ENCODE results near the gene ATP6AP1. TPM values are rescaled to one million over a fixed set of nuclear protein-coding genes. Genes with fewer than 3 reads are reported as not detected.

The ATP6AP1 gene
- total and polyA plus RNA-seq, 10 of the 15 experiments (the other 5 are each of a cell fraction or from before 2014, with no cell fraction given) = 4.5 to 56.4 (median 32.0) TPM

DNA sequence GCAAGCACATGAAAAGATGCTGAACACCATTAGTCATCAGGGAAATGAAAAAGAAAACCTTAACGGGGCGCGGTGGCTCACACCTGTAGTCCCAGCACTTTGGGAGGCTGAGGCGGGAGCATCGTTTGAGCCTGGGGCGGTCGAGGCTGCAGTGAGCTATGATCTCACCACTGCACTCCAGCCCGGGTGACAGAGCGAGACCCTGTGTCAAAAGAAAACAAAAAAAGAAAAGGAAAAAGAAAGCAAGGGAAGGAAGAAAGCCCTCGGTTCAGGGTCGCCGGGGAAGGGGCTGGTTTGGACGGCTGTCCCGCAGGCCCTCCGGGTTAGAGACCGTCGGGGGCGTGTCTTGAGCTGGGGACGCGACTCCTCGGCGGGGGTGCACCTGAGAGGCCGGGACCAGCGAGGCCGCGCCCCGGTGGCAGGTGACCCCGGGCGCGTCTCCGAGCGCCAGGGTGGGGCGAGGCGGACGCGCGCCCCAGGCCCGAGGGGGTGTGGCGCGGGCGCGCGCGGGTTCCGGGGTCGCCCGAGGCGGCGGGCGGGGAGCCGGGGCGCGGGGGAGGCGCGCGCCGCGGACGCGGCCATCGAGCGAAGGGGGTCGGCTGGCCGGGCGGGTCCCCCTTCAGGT lies 29.1 kb downstream of the ATP6AP1 start:
- FAIRE-seq = no peak
- ChIA-PET POLR2A (interaction anchor here (0.5 to 1.0 kb wide), 4 partner anchors 19 to 703 kb away, joined by 3 to 4 read pairs (median 3); no protein-coding TSS in a partner anchor), SMC1A (ENCODE audit: uncharacterized antibody, unreplicated experiment) (interaction anchor here (1.1 kb wide), 1 partner anchor 69 kb away, joined by 3 read pairs; no protein-coding TSS in a partner anchor), RAD21 (ENCODE audit: unreplicated experiment) (no interaction called here), CTCF (interaction anchor here (0.6 kb wide), 1 partner anchor 84 kb away, joined by 3 read pairs; no protein-coding TSS in a partner anchor)
- 51% methylated on average over 22 of the region's 65 CpGs for WGBS (ENCODE audit: insufficient coverage, insufficient replicate concordance, low lambda C conversion rate, missing lambda C conversion rate)
- Histone ChIP-seq H3K36me3 (ENCODE audit: control insufficient read depth in 2 of 2, insufficient read depth in 2 of 2, low read length in 1 of 2) (no peaks in the 10 kb centered on the region), H3K27me3 (replicated peaks in 1 of 2; ENCODE audit: control insufficient read depth in 2 of 2, insufficient read depth in 2 of 2, low read length in 1 of 2) (no peaks in the 10 kb centered on the region), H3K9ac (ENCODE audit: control insufficient read depth, insufficient read depth, low read length) (no peak overlapping the region; the same call in 1 of the 2 replicates), H3K79me2 (ENCODE audit: control insufficient read depth, insufficient read depth, low read length) (peaks cover 9% of the 10 kb centered on the region), H3K9me3 (replicated peaks; ENCODE audit: control insufficient read depth, insufficient read depth, low read length) (no peaks in the 10 kb centered on the region; the same call in 2 of the 3 replicates), H3K4me2 (ENCODE audit: control insufficient read depth, insufficient read depth) (no peak overlapping the region), H3K27ac (ENCODE audit: control insufficient read depth, insufficient read depth) (peak overlapping the region; percentile 61), H4K20me1 (ENCODE audit: control insufficient read depth, insufficient read depth) (no peaks in the 10 kb centered on the region), H3K4me1 (ENCODE audit: control insufficient read depth, insufficient read depth, low read length) (no peaks in the 10 kb centered on the region), H3K4me3 (peak overlapping the region; percentile 50), H2AFZ (ENCODE audit: control insufficient read depth, low read depth, low read length) (peak overlapping the region; percentile 33)
- in situ Hi-C loops (cut with MboI) = no loop called here
- DNase-seq (ENCODE audit: low read depth, low spot score) = no peak
- TF ChIP-seq, protein P1, sequence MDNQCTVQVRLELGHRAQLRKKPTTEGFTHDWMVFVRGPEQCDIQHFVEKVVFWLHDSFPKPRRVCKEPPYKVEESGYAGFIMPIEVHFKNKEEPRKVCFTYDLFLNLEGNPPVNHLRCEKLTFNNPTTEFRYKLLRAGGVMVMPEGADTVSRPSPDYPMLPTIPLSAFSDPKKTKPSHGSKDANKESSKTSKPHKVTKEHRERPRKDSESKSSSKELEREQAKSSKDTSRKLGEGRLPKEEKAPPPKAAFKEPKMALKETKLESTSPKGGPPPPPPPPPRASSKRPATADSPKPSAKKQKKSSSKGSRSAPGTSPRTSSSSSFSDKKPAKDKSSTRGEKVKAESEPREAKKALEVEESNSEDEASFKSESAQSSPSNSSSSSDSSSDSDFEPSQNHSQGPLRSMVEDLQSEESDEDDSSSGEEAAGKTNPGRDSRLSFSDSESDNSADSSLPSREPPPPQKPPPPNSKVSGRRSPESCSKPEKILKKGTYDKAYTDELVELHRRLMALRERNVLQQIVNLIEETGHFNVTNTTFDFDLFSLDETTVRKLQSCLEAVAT (IDR thresholded peaks at IDR 0.05) = 0 out of 2 replicates have a peak, but pooled peaks have one; percentile 30
- TF ChIP-seq, protein P2, sequence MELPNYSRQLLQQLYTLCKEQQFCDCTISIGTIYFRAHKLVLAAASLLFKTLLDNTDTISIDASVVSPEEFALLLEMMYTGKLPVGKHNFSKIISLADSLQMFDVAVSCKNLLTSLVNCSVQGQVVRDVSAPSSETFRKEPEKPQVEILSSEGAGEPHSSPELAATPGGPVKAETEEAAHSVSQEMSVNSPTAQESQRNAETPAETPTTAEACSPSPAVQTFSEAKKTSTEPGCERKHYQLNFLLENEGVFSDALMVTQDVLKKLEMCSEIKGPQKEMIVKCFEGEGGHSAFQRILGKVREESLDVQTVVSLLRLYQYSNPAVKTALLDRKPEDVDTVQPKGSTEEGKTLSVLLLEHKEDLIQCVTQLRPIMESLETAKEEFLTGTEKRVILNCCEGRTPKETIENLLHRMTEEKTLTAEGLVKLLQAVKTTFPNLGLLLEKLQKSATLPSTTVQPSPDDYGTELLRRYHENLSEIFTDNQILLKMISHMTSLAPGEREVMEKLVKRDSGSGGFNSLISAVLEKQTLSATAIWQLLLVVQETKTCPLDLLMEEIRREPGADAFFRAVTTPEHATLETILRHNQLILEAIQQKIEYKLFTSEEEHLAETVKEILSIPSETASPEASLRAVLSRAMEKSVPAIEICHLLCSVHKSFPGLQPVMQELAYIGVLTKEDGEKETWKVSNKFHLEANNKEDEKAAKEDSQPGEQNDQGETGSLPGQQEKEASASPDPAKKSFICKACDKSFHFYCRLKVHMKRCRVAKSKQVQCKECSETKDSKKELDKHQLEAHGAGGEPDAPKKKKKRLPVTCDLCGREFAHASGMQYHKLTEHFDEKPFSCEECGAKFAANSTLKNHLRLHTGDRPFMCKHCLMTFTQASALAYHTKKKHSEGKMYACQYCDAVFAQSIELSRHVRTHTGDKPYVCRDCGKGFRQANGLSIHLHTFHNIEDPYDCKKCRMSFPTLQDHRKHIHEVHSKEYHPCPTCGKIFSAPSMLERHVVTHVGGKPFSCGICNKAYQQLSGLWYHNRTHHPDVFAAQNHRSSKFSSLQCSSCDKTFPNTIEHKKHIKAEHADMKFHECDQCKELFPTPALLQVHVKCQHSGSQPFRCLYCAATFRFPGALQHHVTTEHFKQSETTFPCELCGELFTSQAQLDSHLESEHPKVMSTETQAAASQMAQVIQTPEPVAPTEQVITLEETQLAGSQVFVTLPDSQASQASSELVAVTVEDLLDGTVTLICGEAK (IDR thresholded peaks at IDR 0.05; ENCODE audit: borderline replicate concordance) = no peak
- 0 out of 2 replicates have a peak, but pooled peaks have one; percentile 32 for TF ChIP-seq ATF7 (IDR thresholded peaks at IDR 0.05; ENCODE audit: low read depth)
- peak; percentile 60 for ATAC-seq
- BruUV-seq (replicated peaks) = no TSS peak
- intact Hi-C loops (cut with micrococcal nuclease; ENCODE audit: unreplicated experiment) = no loop called here

Data from GM12878 (cell line).